ENCODE results near the gene PURA.

DNA sequence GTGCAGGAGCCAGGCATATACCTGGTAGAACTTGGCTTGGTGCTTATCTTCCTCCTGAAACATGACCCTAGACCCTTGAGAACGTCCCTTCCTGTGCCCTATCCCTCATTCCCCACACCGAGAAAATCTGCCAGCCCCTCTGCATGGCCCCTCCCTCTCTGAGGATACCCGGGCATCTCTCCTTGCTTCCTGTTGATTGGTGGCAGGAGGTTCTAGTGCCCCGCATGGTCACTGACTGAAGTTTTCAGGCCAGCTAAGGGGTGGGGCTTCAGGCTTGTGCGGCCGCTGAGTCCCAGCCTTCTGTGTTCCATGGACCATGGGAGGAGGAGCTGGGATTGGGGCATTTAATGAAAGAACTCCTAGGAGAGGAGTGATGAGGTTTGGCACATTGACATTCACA is 34.6 kb downstream of the PURA start:
- TF ChIP-seq POLR2A (IDR thresholded peaks at IDR 0.05) (no peak), EP300 (IDR thresholded peaks at IDR 0.05) (no peak)
- TF ChIP-seq, protein P1, sequence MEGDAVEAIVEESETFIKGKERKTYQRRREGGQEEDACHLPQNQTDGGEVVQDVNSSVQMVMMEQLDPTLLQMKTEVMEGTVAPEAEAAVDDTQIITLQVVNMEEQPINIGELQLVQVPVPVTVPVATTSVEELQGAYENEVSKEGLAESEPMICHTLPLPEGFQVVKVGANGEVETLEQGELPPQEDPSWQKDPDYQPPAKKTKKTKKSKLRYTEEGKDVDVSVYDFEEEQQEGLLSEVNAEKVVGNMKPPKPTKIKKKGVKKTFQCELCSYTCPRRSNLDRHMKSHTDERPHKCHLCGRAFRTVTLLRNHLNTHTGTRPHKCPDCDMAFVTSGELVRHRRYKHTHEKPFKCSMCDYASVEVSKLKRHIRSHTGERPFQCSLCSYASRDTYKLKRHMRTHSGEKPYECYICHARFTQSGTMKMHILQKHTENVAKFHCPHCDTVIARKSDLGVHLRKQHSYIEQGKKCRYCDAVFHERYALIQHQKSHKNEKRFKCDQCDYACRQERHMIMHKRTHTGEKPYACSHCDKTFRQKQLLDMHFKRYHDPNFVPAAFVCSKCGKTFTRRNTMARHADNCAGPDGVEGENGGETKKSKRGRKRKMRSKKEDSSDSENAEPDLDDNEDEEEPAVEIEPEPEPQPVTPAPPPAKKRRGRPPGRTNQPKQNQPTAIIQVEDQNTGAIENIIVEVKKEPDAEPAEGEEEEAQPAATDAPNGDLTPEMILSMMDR (IDR thresholded peaks at IDR 0.05) = no peak
